ENCODE data around the gene MST1R.

GRCh38 chr3:49855662-49856061, 48.0 kb downstream of the MST1R start:
- TF ChIP-seq POLR2A (IDR thresholded peaks at IDR 0.05) (no peak), CTCF (IDR thresholded peaks at IDR 0.05) (no peak)
